Measurements from ENCODE around the gene IL27RA. TPM values are rescaled to one million over a fixed set of nuclear protein-coding genes. Genes with fewer than 3 reads are reported as not detected.

Gene IL27RA
- total RNA-seq, 1 experiment from 2014 or later: 13.6 TPM

- peak; percentile 90 for DNase-seq
- H3K56ac ChIP-seq (ENCODE audit: insufficient read length, low read depth, low read length): no peak overlapping the region
- Mint-ChIP-seq H3K27me3 (ENCODE audit: low read depth) (no peaks in the 10 kb centered on the region; the same call in none of the 2 replicates), H3K27ac (peak overlapping the region; percentile 63 to 94 (median 65); a peak in 6 of 7 replicates), H3K36me3 (ENCODE audit: insufficient read depth in 1 of 3, low read depth in 3 of 3) (peaks cover 0 to 4% (median 2%) of the 10 kb centered on the region in 3 experiments; a peak in 2 of 7 replicates), H3K4me1 (peaks cover 13 to 14% of the 10 kb centered on the region in 2 experiments; a peak in 3 of 4 replicates), H3K4me3 (peak overlapping the region; percentile 82 to 93), H3K9me3 (peaks cover 0 to 6% of the 10 kb centered on the region in 2 experiments; a peak in 2 of 5 replicates)
- no peak overlapping the region for H2BK12ac ChIP-seq (ENCODE audit: insufficient read length, low read depth, low read length)
- H2BK120ac ChIP-seq (ENCODE audit: low read depth, low read length, poor library complexity, severe bottlenecking): peak overlapping the region; percentile 97
- no peak overlapping the region for H2BK20ac ChIP-seq (ENCODE audit: low read depth, low read length, poor library complexity, severe bottlenecking)
- no peak overlapping the region for H4K5ac ChIP-seq (ENCODE audit: insufficient read length, low read depth, low read length)
- no peak overlapping the region for H4K91ac ChIP-seq (ENCODE audit: insufficient read length, low read depth, low read length)
- H3K9me3 ChIP-seq (ENCODE audit: control insufficient read depth, low read depth, low read length): no peaks in the 10 kb centered on the region
- no peak overlapping the region for H3K27ac ChIP-seq (ENCODE audit: insufficient read length, low read depth, low read length)
- H4K8ac ChIP-seq (replicated peaks; ENCODE audit: insufficient read length, low read depth, low read length): no peak overlapping the region
- H2BK15ac ChIP-seq (ENCODE audit: low read depth, low read length): no peak overlapping the region
- no peak overlapping the region for H3K23ac ChIP-seq (ENCODE audit: insufficient read length, low read depth, low read length)
- WGBS (ENCODE audit: extremely low coverage, insufficient read length, low lambda C conversion rate): no CpG with 5 or more reads among the region's 50 CpGs
- H3K4me2 ChIP-seq (ENCODE audit: insufficient read depth, insufficient read length, low read length): no peak overlapping the region
- H3K14ac ChIP-seq (ENCODE audit: insufficient read depth, low read length): peak overlapping the region; percentile 90; the same call in 1 of the 2 replicates
- H3K4me1 ChIP-seq (ENCODE audit: insufficient read depth, low read length): no peaks in the 10 kb centered on the region
- no peak overlapping the region for H2BK5ac ChIP-seq (ENCODE audit: insufficient read length, low read length)
- H3K79me2 ChIP-seq (ENCODE audit: insufficient read depth, low read length): no peaks in the 10 kb centered on the region
- H3K4ac ChIP-seq (ENCODE audit: low read depth, low read length): no peak overlapping the region; the same call in 1 of the 2 replicates
- no peak overlapping the region for H3K9ac ChIP-seq (ENCODE audit: extremely low read depth, insufficient read length, low read length)
- no peaks in the 10 kb centered on the region for H4K20me1 ChIP-seq (ENCODE audit: control insufficient read depth, insufficient read depth, insufficient read length)
- H3K18ac ChIP-seq (ENCODE audit: insufficient read length, low read depth, low read length): peak overlapping the region; percentile 81
- H3K27me3 ChIP-seq (ENCODE audit: insufficient read depth, low read length): no peaks in the 10 kb centered on the region
- no peak for TF ChIP-seq CTCF (conservative IDR thresholded peaks at IDR 0.05)
- no peak overlapping the region for H2AFZ ChIP-seq (ENCODE audit: low read length)
- H3K79me1 ChIP-seq (ENCODE audit: insufficient read depth, low read depth, low read length, poor library complexity, severe bottlenecking): no peaks in the 10 kb centered on the region
- no peak overlapping the region for H2AK5ac ChIP-seq (ENCODE audit: insufficient read length, low read length)
- no peaks in the 10 kb centered on the region for H3K23me2 ChIP-seq (ENCODE audit: insufficient read length, low read depth, low read length, poor library complexity, severe bottlenecking)
- no peak overlapping the region for H3T11ph ChIP-seq (ENCODE audit: low read length)
Measured at GRCh38 chr19:14005349-14006084, 26.0 kb upstream of the IL27RA start.
